Hepatocyte (in vitro differentiated cells): ENCODE measurements around the gene TMEM115. TPM values are rescaled to one million over a fixed set of nuclear protein-coding genes. Genes with fewer than 3 reads are reported as not detected.
A peak's percentile ranks its signal among the peaks of the same experiment; 100 is the strongest.

Experiments
- DNase-seq: peaks from one replicate; pipeline ENCODE4 v3.0.0-alpha.2; 2016; ENCODE audit warnings: low spot score
- H2AFZ ChIP-seq: fragments of 200-600 bp; sonication (generic); 2 replicates; pipeline ENCODE4 v1.6.0; 2016; ENCODE audit warnings: antibody characterized with exemption, mild to moderate bottlenecking
- H3K27ac ChIP-seq: fragments of 200-600 bp; sonication (generic); 2 replicates; pipeline ENCODE4 v1.5.1; 2016; ENCODE audit warnings: mild to moderate bottlenecking
- H3K27me3 ChIP-seq: fragments of 200-600 bp; sonication (generic); 2 replicates; pipeline ENCODE4 v1.6.1; 2016
- H3K36me3 ChIP-seq: fragments of 200-600 bp; sonication (generic); replicated peaks from 2 replicates; pipeline ENCODE4 v1.5.1; 2016; ENCODE audit warnings: low read depth; ENCODE audit not compliant: insufficient read depth
- H3K4me1 ChIP-seq: fragments of 200-600 bp; sonication (generic); 2 replicates; pipeline ENCODE4 v1.5.1; 2016; ENCODE audit warnings: mild to moderate bottlenecking, moderate library complexity; ENCODE audit not compliant: insufficient read depth
- H3K4me2 ChIP-seq: fragments of 200-600 bp; sonication (generic); 2 replicates; pipeline ENCODE4 v1.6.0; 2016
- H3K4me3 ChIP-seq: fragments of 200-600 bp; sonication (generic); 2 replicates; pipeline ENCODE4 v1.5.1; 2016; ENCODE audit warnings: mild to moderate bottlenecking
- H3K79me2 ChIP-seq: fragments of 200-600 bp; sonication (generic); 2 replicates; pipeline ENCODE4 v1.6.0; 2017; ENCODE audit warnings: mild to moderate bottlenecking
- H3K9me2 ChIP-seq: fragments of 200-600 bp; sonication (generic); replicated peaks from 2 replicates; pipeline ENCODE4 v1.6.0; 2017; ENCODE audit warnings: mild to moderate bottlenecking; ENCODE audit not compliant: insufficient read depth
- H3K9me3 ChIP-seq: fragments of 200-600 bp; sonication (generic); 2 replicates; pipeline ENCODE4 v1.5.1; 2016; ENCODE audit warnings: low read depth, mild to moderate bottlenecking
- H4K20me1 ChIP-seq: fragments of 200-600 bp; sonication (generic); 2 replicates; pipeline ENCODE4 v1.6.0; 2016; ENCODE audit warnings: mild to moderate bottlenecking; ENCODE audit not compliant: insufficient read depth, poor library complexity, severe bottlenecking
- EZH2 ChIP-seq: fragments of 200-600 bp; sonication (generic); IDR thresholded peaks from 2 replicates; pipeline ENCODE4 v1.6.1; 2016; ENCODE audit warnings: antibody characterized with exemption, mild to moderate bottlenecking, borderline replicate concordance
- EZH2phosphoT487 ChIP-seq: fragments of 200-600 bp; sonication (generic); IDR thresholded peaks from one replicate; pipeline ENCODE4 v1.6.1; 2018; ENCODE audit warnings: antibody characterized with exemption, mild to moderate bottlenecking, low read depth, moderate library complexity; ENCODE audit not compliant: unreplicated experiment, severe bottlenecking
- WGBS: methylation state at CpG from one replicate; pipeline ENCODE4 v1.1.6; 2016; ENCODE audit warnings: low lambda C conversion rate; ENCODE audit errors: missing lambda C conversion rate; 5-methylcytosine and 5-hydroxymethylcytosine counted together
- polyA plus RNA-seq: library from polyadenylated mRNA; unstranded; fragments of >200 nt; fragmentation: Nextera tagmentation; extraction: Ambion mirVana; gene quantifications from 2 replicates; pipeline ENCODE4 v1.2.1, GENCODE V29; 2016
- total RNA-seq: library from RNA; depleted of rRNA; stranded (reverse); fragments of >200 nt; gene quantifications from 2 replicates; pipeline ENCODE4 v1.2.3, GENCODE V29; 2014
- TF ChIP-seq, protein P1 (sequence below): fragments of 200-600 bp; sonication (generic); IDR thresholded peaks from 2 replicates; pipeline ENCODE4 v1.5.1; 2016; ENCODE audit warnings: antibody characterized with exemption, mild to moderate bottlenecking; ENCODE audit not compliant: poor library complexity

The TMEM115 gene
- total and polyA plus RNA-seq, 2 experiments from 2014 or later: 49.3 to 69.9 TPM

DNA sequence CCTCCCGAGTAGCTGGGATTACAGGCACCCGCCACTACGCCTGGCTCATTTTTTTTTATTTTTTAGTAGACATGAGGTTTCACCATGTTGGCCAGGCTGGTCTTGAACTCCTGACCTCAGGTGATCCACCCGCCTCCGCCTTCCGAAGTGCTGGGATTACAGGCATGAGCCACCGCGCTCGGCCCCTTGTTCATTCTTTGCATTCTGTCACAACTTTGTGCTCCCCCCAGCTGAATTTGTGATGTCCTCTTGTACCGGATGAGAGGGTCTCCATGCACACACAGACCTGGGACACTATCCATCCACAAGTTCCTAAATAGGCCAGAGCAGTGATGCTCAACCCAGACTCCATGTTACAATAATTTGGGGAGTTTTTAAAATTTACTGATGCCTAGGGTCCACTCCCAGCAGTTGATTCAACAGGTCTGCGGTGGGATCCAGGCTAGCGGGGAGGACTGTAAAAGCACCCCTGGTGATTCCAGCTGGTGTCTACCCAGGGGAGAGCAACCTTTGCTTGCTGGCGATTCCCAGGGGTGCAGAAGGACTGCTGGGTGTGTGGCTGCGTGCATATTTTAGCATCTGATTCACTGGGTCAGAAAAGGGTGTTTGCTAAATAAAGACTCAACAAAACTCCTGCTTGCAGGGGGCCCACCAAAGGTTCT, 19.7 kb downstream of the TMEM115 start:
- no peak overlapping the region for H3K4me3 ChIP-seq
- no peak overlapping the region for H3K27ac ChIP-seq
- H3K36me3 ChIP-seq: no peaks in the 10 kb centered on the region
- H3K9me2 ChIP-seq: no peaks in the 10 kb centered on the region
- H2AFZ ChIP-seq: no peak overlapping the region
- TF ChIP-seq, protein P1, sequence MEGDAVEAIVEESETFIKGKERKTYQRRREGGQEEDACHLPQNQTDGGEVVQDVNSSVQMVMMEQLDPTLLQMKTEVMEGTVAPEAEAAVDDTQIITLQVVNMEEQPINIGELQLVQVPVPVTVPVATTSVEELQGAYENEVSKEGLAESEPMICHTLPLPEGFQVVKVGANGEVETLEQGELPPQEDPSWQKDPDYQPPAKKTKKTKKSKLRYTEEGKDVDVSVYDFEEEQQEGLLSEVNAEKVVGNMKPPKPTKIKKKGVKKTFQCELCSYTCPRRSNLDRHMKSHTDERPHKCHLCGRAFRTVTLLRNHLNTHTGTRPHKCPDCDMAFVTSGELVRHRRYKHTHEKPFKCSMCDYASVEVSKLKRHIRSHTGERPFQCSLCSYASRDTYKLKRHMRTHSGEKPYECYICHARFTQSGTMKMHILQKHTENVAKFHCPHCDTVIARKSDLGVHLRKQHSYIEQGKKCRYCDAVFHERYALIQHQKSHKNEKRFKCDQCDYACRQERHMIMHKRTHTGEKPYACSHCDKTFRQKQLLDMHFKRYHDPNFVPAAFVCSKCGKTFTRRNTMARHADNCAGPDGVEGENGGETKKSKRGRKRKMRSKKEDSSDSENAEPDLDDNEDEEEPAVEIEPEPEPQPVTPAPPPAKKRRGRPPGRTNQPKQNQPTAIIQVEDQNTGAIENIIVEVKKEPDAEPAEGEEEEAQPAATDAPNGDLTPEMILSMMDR: no peak
- no peak for TF ChIP-seq EZH2phosphoT487
- TF ChIP-seq EZH2: no peak
- peaks cover 25% of the 10 kb centered on the region for H3K27me3 ChIP-seq
- no peak overlapping the region for H3K4me2 ChIP-seq
- peaks cover 34% of the 10 kb centered on the region for H3K4me1 ChIP-seq
- WGBS: 92% methylated on average over 14 of the region's 14 CpGs
- no peaks in the 10 kb centered on the region for H3K9me3 ChIP-seq
- no peak for DNase-seq
- H4K20me1 ChIP-seq: no peaks in the 10 kb centered on the region
- peaks cover 20% of the 10 kb centered on the region for H3K79me2 ChIP-seq

DNA sequence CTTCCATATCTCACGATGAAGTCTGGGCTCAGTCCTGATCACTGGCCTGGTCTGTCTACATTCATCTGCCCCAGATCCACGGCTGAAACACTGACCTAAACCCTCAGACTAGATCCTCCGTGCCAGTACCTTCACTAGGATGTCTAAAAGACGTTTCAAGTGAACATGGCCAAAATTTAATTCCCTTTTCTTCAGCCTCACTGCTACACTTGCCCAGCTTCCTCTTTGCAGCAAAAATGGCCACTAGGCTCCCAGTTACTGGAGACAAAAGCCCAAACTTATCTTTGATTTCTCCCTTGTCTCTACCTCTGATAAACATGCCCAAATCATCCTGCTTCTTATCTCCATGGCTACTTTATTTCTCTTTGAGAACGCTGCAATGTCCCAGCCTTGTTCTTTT, 20.4 kb downstream of the TMEM115 start:
- no peaks in the 10 kb centered on the region for H3K9me2 ChIP-seq
- no peak overlapping the region for H3K27ac ChIP-seq
- no peaks in the 10 kb centered on the region for H3K36me3 ChIP-seq
- H3K27me3 ChIP-seq: peaks cover 25% of the 10 kb centered on the region
- no peak overlapping the region for H2AFZ ChIP-seq
- no peak overlapping the region for H3K4me3 ChIP-seq
- no peaks in the 10 kb centered on the region for H3K9me3 ChIP-seq
- TF ChIP-seq EZH2phosphoT487 (no peak), EZH2 (no peak)
- TF ChIP-seq, protein P1: no peak
- no peak overlapping the region for H3K4me2 ChIP-seq
- peaks cover under 1% of the 10 kb centered on the region for H4K20me1 ChIP-seq
- no peak for DNase-seq
- H3K79me2 ChIP-seq: peaks cover 27% of the 10 kb centered on the region
- 84% methylated on average over 5 of the region's 5 CpGs for WGBS
- peaks cover 34% of the 10 kb centered on the region for H3K4me1 ChIP-seq

DNA sequence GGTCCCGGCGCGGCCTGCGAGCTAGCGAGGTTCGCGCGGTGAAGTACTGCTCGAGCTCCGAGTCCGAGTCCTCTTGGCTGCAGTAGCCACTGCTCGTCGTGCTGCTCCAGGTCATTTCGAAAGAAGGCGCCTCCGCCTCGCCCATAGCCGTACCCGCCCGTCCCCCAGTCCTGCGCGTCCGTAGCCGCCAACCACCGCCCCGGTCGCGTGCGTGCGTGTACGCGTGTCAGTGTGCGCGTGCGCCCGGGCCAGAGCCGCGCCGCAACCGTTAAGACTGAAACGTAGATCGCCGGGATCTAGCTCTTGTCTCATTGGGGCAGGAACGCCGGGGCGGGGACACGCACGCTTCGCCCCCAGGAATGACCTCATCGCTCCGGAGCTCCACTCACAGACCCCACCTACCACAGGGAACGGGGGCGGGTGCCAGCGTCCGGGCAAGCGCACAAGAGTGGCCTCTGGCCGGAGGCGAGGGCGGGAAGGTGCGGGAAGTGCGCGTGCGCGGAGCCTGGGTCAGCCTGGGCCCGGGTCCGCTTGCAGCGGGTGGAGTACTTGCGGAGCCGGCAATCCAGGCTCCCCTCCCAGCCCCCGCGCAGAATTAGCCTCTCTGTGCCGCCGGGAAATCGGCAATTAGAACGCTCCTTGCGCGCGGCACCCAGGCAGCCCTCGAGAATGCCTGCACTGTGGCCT, 22.0 kb downstream of the TMEM115 start:
- Histone ChIP-seq H3K27ac (peak overlapping the region; percentile 92), H3K27me3 (peaks cover 25% of the 10 kb centered on the region), H3K79me2 (peaks cover 41% of the 10 kb centered on the region), H3K4me3 (peak overlapping the region; percentile 63), H3K4me2 (peak overlapping the region; percentile 93), H4K20me1 (peaks cover 3% of the 10 kb centered on the region), H2AFZ (peak overlapping the region; percentile 69), H3K9me2 (no peaks in the 10 kb centered on the region), H3K36me3 (no peaks in the 10 kb centered on the region), H3K4me1 (peaks cover 34% of the 10 kb centered on the region), H3K9me3 (no peaks in the 10 kb centered on the region)
- peak; percentile 99 for DNase-seq
- TF ChIP-seq, protein P1: no peak
- TF ChIP-seq EZH2 (no peak), EZH2phosphoT487 (no peak)
- under 1% methylated on average over 68 of the region's 79 CpGs for WGBS
